ENCODE measurements around the gene RPL41.
"Not testable (repeated sequence)": the region's sequence is repeated elsewhere in the genome, so short reads cannot be mapped to it uniquely, and the experiment has no call there.

Gene RPL41

DNA sequence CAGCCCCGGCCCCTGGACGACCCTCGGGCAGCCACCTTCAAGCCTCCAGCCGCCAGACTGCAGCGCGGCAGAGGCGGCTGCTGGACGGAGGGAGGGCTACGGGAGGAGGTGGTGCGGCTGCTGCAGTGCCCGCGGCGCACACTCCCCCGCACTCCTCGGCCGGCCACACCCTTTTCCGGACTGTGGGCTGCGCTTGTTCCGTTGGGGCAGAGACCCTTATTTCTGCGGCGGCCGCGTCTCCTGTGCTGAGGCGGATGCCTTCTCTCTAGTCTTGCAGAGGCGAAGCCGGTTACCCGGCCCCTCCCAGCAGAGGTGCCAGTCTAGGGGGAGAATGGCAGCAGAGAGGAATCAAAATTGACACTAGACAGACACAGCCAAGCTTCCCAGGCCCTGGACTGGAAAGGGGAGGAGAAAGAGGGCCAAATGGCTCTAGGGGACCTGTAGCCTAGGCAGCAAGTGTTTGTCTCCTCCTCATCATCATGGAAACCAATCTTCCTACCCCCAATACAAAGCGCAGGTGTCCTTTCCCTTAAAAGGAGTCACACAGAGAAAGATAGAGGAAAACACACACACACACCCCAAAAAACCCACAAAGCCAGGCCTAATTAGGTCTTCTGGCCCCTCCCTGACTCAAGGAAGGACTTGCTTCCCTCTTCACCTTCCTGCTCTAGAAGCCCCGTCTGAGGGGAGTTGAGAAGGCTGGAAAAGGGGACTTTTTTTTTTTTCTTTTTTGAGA, 12.9 kb downstream of the RPL41 start:
- DNase-seq = peak; percentile 81

DNA sequence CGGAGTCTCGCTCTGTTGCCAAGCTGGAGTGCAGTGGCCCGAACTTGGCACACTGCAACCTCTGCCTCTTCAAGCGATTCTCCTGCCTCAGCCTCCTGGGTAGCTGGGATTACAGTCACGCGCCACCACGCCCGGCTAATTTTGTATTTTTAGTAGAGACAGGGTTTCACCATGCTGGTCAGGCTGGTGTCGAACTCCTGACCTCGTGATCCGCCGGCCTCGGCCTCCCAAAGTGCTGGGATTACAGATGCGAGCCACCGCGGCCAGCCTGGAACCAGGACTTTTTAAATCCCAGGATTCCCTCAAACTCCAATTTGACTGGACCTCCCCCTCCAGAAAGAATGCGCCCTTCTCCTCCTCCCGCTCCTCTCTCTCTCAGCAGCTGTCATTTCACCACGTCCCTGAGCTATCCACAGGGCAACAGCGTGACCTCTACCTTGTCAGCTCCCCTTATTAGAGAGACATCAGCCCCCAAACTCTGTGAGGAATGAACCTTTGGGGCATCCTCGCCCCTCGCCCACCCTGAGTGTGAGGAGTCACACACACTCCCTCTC, 13.6 kb downstream of the RPL41 start:
- DNase-seq = no peak

- no peak for DNase-seq
Measured at GRCh38 chr12:56130876-56131275, 14.4 kb downstream of the RPL41 start.

DNA sequence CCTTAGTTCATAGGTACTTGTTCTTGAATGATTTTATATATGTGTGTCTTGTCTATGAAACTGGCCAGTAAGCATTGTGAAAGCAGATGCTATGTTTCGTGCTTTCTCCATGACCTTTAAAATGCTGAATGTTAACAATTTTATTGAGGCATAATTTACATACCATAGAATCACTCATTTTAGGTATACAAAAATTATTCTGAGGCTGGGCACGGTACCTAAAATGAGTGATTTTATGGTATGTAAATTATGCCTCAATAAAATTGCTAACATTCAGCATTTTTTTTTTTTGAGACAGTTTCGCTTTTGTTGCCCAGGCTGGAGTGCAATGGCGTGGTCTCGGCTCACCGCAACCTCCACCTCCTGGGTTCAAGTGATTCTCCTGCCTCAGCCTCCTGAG, 18.5 kb downstream of the RPL41 start:
- DNase-seq = no peak

- DNase-seq = no peak
Measured at GRCh38 chr12:56137853-56138571, 21.6 kb downstream of the RPL41 start.

GRCh38 chr12:56141946-56142784, 25.7 kb downstream of the RPL41 start:
- DNase-seq = no peak

DNA sequence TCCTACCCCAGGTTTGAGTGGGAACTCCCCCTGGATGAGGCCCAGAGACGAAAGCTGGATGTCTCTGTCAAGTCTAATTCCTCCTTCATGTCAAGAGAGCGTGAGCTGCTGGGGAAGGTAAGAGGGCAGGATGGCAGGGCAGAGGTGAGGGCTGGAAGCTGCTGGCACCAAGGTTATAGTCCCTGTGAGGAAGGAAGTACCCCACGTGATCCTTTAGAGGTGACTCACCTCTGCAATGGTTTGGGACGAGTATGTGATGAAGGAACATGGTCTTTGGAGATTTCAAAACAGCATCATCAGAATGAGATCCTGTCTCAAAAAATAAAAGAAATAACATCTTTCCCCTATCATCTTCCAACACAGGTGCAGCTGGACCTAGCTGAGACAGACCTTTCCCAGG, 26.8 kb downstream of the RPL41 start:
- DNase-seq = no peak

DNA sequence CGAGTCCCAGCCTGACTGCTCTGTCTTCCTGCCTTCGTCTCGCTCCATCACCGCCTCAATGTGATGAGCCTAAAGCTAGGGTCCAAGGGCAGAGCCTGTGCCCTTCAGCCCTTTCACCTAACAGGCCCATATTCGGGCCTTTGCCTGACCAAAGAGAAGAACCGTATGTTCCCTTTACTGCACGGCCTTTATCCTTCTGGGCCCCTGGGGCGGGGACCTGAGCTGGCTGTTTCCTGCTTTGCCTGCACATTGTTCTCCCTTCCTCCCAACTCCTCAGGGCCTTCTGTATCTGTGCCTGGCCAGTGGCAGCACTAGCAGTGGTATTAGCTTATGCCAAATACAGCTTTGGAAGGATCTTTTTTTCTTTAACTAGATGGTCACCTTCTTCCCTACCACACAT, 27.4 kb downstream of the RPL41 start:
- DNase-seq = no peak

- no peak for DNase-seq
Measured at GRCh38 chr12:56145217-56145616, 28.8 kb downstream of the RPL41 start.

- no peak for DNase-seq
Measured at GRCh38 chr12:56146492-56147460, 30.3 kb downstream of the RPL41 start.

DNA sequence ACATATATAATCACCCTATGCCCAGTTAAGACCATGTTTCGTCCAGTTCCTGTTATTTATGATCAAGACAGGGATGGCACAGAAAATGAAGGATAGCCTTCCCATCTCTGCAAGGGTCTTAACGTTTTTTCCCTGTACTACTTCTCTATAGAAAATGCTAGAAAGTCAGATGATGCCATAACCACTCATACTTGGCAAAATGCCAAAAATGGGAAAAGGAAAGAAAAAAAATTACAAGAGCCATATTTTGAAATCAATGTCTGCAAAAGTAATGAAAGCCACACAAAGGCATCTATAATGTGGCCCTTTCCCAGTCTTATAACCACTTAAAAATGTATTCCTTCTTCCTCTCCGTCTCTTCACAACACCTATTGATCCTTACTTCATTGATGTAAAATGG, 34.1 kb downstream of the RPL41 start:
- DNase-seq = no peak

GRCh38 chr12:56151672-56152131, 35.3 kb downstream of the RPL41 start:
- peak; percentile 80 for DNase-seq

DNA sequence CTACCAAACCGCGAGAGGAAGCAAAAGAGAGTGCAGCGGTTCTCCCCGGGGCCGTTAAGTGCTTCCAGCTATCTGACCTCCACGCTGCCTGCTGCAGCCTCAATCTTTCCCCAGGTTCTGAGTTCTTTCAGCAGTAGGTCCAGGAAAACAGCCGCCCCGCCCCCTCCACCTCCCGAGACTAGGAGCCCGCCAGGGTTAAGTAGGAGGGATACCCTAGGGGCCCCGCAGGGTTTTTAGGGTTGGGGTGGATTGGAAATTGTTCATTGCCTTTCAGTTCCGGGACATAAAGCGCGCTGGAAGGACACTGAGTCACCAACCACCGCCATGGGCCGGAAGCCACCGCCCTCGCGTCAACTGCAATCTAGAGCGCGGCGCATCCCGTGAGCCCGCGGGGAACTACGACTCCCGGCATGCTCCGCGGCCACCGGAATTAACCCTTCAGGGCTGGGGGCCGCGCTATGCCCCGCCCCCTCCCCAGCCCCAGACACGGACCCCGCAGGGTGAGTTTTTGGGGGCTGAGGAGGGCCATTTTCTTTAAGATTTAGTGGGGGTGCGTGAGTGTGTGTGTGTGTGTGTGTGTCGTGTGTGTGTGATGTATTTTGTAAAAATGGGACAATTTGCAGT, 35.8 kb downstream of the RPL41 start, which contains the start of gene MYL6B:
Gene MYL6B (plus strand): TSS at position 456 of the 624 bp plus-strand sequence. CDS start 1,332 bp downstream, outside the sequence.
- DNase-seq = peak; percentile 98

- DNase-seq = no peak
Measured at GRCh38 chr12:56152756-56153677, 36.6 kb downstream of the RPL41 start.

GRCh38 chr12:56153678-56154065, 37.2 kb downstream of the RPL41 start:
- DNase-seq = no peak

DNA sequence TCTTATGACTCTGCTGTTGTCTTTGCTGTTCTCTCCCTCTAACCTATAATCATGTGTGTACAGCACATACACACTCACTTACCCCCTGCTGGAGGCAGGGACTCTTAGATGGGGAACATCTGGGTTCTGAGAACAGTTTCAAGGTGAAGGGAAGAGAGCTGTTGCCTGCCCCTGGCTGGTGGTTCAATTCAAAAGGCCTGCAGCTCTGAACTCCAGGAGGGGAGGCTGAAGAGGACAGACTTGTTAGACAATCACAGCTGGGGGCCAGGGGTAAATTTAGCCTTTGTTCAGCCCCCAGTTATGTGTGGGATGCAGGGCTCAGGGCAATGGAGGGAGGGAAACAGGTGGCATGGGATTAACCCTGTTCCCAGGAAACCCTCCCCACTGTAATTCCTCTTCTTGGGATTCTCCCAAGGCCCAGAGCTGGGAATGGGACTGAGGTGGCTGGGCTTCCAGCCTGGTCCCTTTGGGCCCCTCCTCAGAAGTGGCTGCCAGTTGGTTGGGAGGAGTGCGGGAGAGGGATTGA, 37.9 kb downstream of the RPL41 start:
- no peak for DNase-seq

- no peak for DNase-seq
Measured at GRCh38 chr12:56154818-56155217, 38.4 kb downstream of the RPL41 start.

DNA sequence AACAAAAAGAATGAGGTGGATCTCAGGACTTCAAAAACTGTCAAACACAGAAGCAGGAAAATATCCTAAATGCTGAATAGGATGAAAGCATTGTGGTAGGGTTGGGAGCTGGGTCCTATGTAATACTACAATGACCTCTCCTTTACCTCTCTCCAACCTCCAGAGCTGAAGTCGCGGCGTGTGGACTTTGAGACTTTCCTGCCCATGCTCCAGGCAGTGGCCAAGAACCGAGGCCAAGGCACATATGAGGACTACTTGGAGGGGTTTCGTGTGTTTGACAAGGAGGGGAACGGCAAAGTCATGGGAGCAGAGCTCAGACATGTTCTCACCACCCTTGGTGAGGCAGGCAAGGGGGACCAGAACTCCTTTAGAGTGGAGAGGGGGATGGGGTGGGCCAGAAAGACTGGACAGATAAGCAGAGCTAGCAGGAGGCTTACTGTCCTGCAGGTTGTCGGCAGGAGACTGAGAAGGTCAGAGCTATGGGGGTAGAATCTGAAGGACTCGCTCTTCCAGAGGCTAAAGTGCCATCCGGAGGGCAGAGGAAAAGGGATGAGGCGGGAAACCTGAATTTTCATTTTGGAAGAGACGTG, 38.9 kb downstream of the RPL41 start:
- no peak for DNase-seq

DNA sequence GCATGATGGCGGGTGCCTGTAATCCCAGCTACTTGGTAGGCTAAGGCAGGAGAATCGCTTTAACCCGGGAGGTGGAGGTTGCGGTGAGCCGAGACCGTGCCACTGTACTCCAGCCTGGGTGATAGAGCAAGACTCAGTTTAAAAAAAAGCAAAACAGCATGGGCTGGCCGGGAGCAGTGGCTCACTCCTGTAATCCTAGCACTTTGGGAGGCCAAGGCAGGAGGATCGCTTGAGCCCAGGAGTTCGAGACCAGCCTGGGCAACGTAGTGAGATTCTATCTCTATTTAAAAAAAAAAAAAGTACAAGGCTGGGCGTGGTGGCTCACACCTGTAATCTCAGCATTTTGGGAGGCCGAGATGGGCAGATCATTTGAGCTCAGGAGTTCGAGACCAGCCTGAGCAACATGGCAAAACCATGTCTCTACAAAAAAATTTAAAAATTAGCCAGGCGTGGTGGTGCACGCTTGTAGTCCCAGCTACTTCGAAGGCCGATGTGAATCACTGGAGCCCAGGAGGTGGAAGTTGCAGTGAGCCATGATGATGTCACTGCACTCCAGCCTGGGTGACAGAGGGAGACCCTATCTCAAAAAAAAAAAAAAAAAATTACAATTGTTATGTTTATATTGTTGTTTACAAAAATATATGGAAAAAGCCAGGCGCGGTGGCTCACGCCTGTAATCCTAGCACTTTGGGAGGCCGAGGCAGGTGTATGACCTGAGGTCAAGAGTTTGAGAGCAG, 40.2 kb downstream of the RPL41 start:
- DNase-seq = not testable (repeated sequence)
